Calu3 (cell line): ENCODE data around the gene ZKSCAN2. TPM values are rescaled to one million over a fixed set of nuclear protein-coding genes. Genes with fewer than 3 reads are reported as not detected.

Source experiments
- BruUV-seq: library from RNA; stranded (reverse); fragments of 400-500 nt; replicated peaks from 2 replicates; lab custom pipeline; 2021; lab: Mats Ljungman, UMichigan
- CTCF ChIA-PET: fragments of 300-600 bp; sonication (Branson Sonifier 250); formaldehyde crosslinking; loops from one replicate; lab custom pipeline; 2022; ENCODE audit warnings: antibody characterized with exemption; lab: Charles Lee
- DNase-seq: peaks from one replicate; pipeline ENCODE4 v3.0.0; 2022
- H3K27ac Mint-ChIP-seq: one replicate; pipeline ENCODE4 v1.8.0; 2022; ENCODE audit warnings: mixed read lengths; ENCODE audit not compliant: unreplicated experiment
- H3K27me3 Mint-ChIP-seq: one replicate; pipeline ENCODE4 v1.8.0; 2022; ENCODE audit warnings: mixed read lengths; ENCODE audit not compliant: unreplicated experiment
- H3K36me3 Mint-ChIP-seq: one replicate; pipeline ENCODE4 v1.8.0; 2022; ENCODE audit warnings: mild to moderate bottlenecking, moderate library complexity, mixed read lengths; ENCODE audit not compliant: insufficient read depth, unreplicated experiment
- H3K4me1 Mint-ChIP-seq: one replicate; pipeline ENCODE4 v1.8.0; 2022; ENCODE audit warnings: mild to moderate bottlenecking, low read depth, mixed read lengths; ENCODE audit not compliant: unreplicated experiment
- H3K4me3 Mint-ChIP-seq: one replicate; pipeline ENCODE4 v1.8.0; 2022; ENCODE audit warnings: mild to moderate bottlenecking, low read depth, moderate library complexity, mixed read lengths; ENCODE audit not compliant: unreplicated experiment
- H3K9me3 Mint-ChIP-seq: one replicate; pipeline ENCODE4 v1.8.0; 2022; ENCODE audit warnings: low read depth, mixed read lengths; ENCODE audit not compliant: unreplicated experiment
- CTCF ChIP-seq: fragments of 200-600 bp; IDR thresholded peaks from one replicate; pipeline ENCODE4 v1.8.0; 2022; ENCODE audit warnings: antibody characterized with exemption; ENCODE audit not compliant: unreplicated experiment
- intact Hi-C: fragments of 100-400 bp; cut with micrococcal nuclease; formaldehyde crosslinking; loops from one replicate; pipeline ENCODE4 v1.10.0; 2022; ENCODE audit not compliant: unreplicated experiment
- total RNA-seq: library from RNA; stranded (reverse); gene quantifications from 2 replicates; pipeline ENCODE4 v1.2.3, GENCODE V29; 2022

ZKSCAN2 gene
- total RNA-seq, 1 experiment from 2014 or later, result 8.7 TPM

- BruUV-seq, result no TSS peak
- CTCF ChIA-PET, result no interaction called here
- Mint-ChIP-seq H3K4me3 (no peak overlapping the region), H3K4me1 (no peaks in the 10 kb centered on the region), H3K9me3 (no peaks in the 10 kb centered on the region), H3K27me3 (no peaks in the 10 kb centered on the region), H3K27ac (no peak overlapping the region), H3K36me3 (no peaks in the 10 kb centered on the region)
- DNase-seq, result no peak
- intact Hi-C loops, result no loop called here
- TF ChIP-seq CTCF, result no peak
Observed at GRCh38 chr16:25291580-25291979, 33.9 kb upstream of the ZKSCAN2 start.

- CTCF ChIA-PET, result interaction anchor here (0.7 kb wide), 1 partner anchor 610 kb away, joined by 3 read pairs; no protein-coding TSS in a partner anchor
- Mint-ChIP-seq H3K9me3 (no peaks in the 10 kb centered on the region), H3K27ac (no peak overlapping the region), H3K36me3 (no peaks in the 10 kb centered on the region), H3K27me3 (no peaks in the 10 kb centered on the region), H3K4me3 (no peak overlapping the region), H3K4me1 (no peaks in the 10 kb centered on the region)
- intact Hi-C loops, result no loop called here
- no peak for TF ChIP-seq CTCF
- DNase-seq, result no peak
- no TSS peak for BruUV-seq
Observed at GRCh38 chr16:25289466-25289865, 31.8 kb upstream of the ZKSCAN2 start.

- Mint-ChIP-seq H3K36me3 (no peaks in the 10 kb centered on the region), H3K4me3 (no peak overlapping the region), H3K27ac (no peak overlapping the region), H3K4me1 (no peaks in the 10 kb centered on the region), H3K9me3 (peaks cover 7% of the 10 kb centered on the region), H3K27me3 (no peaks in the 10 kb centered on the region)
- no TSS peak for BruUV-seq
- TF ChIP-seq CTCF, result no peak
- intact Hi-C loops, result no loop called here
- CTCF ChIA-PET, result no interaction called here
- no peak for DNase-seq
Observed at GRCh38 chr16:25279491-25279890, 21.8 kb upstream of the ZKSCAN2 start.

- H3K36me3 Mint-ChIP-seq, result no peaks in the 10 kb centered on the region
- no peak overlapping the region for H3K4me3 Mint-ChIP-seq
- no peak overlapping the region for H3K27ac Mint-ChIP-seq
- H3K4me1 Mint-ChIP-seq, result no peaks in the 10 kb centered on the region
- no peak for TF ChIP-seq CTCF
- no peak for DNase-seq
- no peaks in the 10 kb centered on the region for H3K9me3 Mint-ChIP-seq
- no TSS peak for BruUV-seq
- intact Hi-C loops, result no loop called here
- H3K27me3 Mint-ChIP-seq, result no peaks in the 10 kb centered on the region
- CTCF ChIA-PET, result interaction anchor here (0.6 to 0.7 kb wide), 3 partner anchors 25 to 1919 kb away, joined by 3 to 6 read pairs (median 3); no protein-coding TSS in a partner anchor
Observed at GRCh38 chr16:25271421-25271820, 13.8 kb upstream of the ZKSCAN2 start.
